Measurements from ENCODE around the gene ITK.

- no peak for TF ChIP-seq GATA3 (IDR thresholded peaks at IDR 0.05; ENCODE audit: low read depth, low read length)
- no peak for TF ChIP-seq GATA2 (IDR thresholded peaks at IDR 0.05; ENCODE audit: low read depth, low read length)
These were observed 52.9 kb downstream of the ITK start for GRCh38 chr5:157233515-157233914.

All from SH-SY5Y (cell line).